ENCODE data around the gene SNX2.

- TF ChIP-seq CTCF (IDR thresholded peaks at IDR 0.05) (no peak), POLR2AphosphoS5 (IDR thresholded peaks at IDR 0.05) (no peak), POLR2A (IDR thresholded peaks at IDR 0.05) (no peak), EP300 (IDR thresholded peaks at IDR 0.05; ENCODE audit: low read depth) (no peak)
Observed at GRCh38 chr5:122761115-122761514, 13.8 kb upstream of the SNX2 start.
